DMS 273 (cell line): Measurements from ENCODE around the gene TP73.

ENCODE experiments used
- DNase-seq: peaks from one replicate; lab custom pipeline; 2025; ENCODE audit not compliant: unreplicated experiment; lab: John Stamatoyannopoulos, UW

Gene TP73

DNA sequence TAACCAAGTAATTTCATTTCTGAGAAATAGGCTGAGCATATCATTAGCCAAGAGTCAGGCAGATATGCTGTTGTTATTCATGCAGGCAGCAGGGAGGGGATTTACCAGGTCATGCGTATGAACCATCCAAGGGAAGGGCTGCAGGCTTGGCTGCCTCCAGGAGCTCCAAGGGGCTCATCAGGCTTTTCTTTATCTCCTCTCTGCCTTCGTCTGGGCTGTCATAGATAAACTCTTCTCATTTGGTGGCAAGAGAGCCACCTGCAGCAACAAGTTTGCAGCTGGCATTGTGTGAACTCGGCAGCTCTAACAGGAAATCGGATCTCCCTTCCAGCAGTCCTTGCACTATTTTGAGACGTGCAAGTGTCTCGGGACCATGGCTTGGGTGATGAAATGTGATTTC is 107.5 kb downstream of the TP73 start:
- no peak for DNase-seq

DNA sequence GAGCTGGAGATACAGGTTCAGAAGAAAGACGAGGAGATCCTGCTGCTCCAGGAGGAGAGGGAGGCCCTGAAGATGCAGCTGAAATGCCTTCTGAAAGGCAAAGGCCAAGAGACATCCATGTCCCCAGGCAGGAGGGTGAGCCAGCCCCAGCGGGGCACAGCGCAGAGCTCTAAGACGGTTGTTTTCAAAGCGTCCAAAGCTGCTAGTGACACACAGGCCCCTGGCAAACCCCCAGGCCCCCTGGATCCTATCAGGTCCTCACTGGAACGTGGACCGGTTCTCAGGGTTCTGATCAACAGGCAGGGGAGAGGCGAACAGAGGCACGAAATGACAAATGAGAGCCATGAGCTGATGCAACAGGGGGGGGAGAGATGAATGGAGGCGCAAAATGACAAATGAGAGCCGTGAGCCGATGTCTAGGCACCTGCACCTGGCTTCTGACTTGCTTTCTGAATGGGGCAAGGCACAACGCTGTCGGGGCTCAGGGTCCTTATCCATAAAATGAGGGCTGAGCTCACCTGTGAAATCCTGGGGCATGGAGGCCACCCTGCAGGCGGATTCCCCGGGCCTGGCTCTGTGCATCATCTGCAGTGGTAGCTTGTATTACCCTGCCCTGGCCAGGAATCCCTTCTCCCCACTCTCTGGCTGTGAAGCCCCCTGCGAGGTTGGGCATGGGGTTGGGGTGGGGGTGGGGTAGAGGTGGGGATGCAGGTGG is 109.1 kb downstream of the TP73 start:
- DNase-seq, result no peak

DNA sequence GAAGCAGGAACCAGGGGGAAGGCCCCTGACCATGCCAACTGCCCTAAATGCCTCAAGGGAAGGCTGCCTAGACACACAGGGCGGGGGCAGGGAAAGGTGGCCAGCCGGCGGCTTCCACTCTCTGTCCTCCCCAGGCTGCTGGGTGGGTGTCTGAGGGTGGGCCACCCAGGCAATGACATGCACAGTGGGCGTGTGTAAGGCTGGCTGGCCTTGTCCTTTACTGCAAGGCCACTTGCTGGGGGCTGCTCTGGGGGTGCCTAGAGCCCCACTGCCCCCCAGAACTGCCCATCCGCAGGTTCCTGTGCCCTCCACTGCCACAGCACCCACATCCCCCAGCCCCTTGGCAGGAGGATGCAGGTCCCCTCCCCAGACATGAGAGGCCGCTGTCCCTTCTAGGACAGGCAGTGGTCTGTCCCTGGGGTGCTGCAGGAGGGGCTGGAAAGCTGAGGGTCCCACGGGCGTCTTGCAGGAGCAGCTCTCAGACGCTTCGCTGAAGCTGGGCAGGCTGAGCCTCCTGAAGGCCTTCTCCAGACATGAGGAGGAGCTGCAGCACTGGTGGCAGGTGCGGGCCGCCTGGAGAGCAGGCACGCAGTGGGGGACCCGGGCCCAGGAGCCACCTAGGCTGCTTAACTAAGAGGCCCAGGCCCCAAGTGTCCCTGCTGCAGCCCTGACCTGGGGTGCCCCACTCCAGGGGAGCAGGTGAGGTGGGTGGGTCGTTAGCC is 110.0 kb downstream of the TP73 start:
- no peak for DNase-seq

DNA sequence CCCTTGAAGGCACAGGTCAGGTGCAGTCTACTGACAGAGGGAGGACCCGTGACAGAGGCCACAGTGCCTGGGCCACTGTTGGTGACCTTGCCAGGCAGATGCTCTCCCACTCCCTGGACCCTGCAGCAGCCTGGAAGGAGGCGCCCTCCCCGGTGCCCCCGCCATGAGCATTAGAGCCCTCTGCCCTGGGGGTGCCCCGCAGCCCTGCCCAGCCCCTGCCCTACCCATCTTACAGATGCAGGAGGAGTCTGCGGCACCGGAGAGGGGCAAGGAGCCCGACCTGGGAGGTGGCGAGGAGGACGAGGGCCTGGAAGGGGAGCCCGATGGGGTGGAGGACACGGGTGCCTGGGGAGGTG is 110.5 kb downstream of the TP73 start:
- DNase-seq, result no peak

DNA sequence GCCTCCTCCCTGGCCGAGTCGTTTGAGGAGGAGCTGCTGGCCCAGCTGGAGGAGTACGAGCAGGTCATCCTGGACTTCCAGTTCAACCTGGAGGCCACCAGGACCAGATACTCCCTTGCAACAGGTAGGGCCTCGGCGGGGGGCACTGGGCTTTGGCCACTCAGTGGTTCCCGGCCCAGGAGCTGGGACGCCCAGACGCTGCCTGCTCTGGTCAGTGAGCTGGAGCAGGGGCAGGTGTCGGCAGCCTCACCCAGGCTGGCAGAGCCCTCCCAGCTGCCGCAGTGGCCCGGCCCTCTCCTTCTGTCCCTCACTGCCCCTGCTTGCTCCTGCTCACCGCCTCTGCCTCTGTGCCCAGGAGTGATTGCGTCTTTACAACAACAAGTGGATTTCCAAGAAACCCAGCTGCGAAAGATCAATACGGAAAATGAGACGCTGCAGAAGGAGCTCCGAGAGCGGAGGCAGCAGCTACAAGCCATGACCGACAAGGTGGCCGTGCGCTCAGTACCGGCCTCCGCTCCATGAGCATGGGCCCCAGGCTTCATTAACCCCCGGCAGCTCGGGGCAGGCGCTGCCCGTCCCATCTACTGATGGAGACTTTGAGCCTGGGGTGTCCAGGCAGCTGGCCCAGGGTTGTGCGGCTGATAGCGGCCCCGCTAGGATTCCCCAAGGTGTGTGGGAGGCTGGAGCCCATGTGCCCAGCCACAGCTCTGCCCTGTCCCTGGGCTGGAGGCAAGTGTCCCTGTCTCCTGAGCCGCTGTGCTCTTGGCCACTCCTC is 111.2 kb downstream of the TP73 start:
- DNase-seq, result no peak

DNA sequence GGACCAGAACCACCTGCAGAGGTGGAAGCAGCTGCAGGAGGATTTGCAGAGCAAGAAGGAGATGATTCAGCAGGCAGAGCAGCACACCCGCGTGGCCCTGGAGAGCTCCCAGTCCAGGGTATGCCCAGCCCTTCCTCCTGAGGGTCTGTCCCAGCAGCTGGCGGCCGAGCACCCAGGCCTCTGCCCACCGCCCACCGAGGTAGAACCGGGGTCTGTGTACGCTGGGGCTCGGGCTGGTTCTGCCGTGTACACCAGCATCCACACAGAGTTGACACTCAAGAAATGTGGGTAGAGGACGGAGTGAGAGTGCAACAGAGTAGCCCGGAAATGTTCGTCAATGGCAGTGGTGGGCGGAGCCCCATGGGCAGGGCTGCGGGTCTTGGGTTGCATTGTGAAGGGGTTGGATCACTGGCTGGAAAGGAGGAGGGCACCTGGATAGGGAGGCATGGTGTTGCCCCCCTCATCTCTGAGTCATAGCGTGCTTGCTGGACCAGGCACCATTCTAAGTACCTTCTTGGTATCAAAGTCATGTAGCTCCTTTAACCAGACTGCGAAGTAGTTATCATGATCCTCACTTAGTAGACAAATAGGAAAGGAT is 115.1 kb downstream of the TP73 start:
- no peak for DNase-seq

DNA sequence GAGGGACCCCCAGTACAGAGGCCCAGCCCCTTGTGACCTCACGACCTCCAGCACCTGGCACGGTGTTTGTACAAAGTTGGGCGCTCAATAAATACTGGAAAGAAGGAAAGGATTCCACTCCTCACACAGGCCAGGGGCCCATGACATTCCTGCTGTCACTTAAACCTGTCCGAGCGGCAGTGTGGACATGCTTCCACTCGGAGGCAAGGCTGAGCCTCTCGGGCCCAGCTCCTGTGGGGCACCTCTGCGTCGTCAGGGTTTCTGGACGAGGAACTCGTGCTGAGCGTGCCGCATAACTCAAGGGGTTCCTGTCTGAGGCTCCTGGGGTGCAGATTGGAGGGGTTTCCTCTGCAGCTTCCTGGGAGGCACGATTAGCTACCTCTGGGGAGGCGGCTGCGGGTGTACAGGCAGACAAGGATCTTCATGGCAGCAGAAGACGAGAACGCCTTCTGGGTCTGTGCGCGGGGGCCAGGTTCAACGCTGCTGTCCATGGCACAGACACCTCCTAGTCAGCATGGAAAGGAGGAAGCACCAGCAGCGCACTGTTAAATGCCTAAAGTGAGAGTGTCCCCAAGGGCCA is 116.6 kb downstream of the TP73 start:
- DNase-seq, result no peak

DNA sequence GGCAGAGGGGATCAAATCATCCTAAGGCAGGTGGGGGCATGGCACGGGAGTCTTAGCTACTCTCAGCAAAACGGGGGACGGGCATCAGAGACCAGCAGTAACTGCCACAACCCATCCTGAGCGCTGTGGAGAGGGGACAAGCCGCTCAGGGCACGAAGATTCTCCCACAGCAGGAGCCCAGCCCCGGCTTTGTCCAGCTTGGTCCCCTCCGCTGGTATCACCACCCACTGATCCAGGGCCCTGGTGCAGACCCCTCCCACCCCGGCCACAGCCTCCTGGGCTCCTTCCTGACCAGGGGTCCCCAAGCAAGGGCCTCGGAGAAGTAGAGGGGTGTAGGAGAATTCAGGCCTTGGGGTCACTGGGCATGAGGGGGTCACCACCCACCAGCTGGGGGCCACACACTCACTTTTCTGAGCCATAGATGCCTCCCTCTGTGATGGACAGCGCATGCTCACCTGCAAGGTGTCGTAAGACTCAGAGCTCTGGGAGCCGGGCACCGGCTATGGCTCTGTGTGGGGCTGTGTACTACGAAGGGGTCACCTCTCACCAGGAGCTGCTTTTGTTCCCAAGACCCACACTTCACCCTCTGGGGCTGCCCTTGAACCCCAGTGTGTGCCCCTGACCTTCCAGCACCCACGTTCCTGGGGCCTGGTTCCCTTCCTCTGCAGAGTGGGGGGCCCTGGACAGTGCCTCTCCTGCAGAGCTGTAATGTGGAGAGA is 117.9 kb downstream of the TP73 start:
- DNase-seq, result no peak

- DNase-seq, result peak; percentile 29
Observed at GRCh38 chr1:3771108-3772026, 119.1 kb downstream of the TP73 start.

DNA sequence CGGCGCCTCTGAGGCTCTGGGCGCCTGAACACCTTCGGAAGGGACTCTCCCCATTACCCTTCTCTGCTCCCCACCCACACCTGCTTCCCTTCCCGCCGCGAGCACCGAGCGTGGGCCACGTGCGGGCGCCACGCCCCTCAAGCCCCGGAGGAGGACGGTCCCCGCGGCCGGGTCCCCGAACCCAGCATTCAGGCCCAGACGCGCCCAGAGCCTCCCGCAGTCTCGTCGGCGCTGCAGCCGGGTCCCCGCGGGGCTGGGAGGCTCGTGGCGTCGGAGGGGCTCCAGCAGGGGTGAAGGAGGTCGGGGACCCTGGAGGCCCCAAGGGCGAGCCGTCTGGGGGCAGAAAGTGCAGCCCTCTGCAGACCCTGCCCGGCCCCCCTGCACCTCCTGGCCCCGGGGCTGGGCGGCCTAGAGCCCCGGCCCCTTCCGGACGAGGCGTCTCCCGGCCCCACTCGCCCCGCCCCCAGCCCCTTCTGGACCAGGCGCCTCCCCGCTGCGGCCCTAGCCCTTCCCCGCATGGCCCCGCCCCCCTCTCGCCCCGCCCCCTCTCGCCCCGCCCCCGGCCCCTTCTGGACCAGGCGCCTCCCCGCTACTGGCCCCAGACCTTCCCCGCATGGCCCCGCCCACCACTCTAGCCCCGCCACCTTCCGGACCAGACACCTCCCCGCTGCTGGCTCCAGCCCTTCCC is 119.9 kb downstream of the TP73 start:
- peak; percentile 81 for DNase-seq

GRCh38 chr1:3772715-3773571 is 120.6 kb downstream of the TP73 start, which contains the start of gene SMIM1:
TSS of gene SMIM1 (plus strand) at chr1:3772749. CDS start at chr1:3775374, 2,625 bp downstream.
- peak; percentile 43 for DNase-seq

DNA sequence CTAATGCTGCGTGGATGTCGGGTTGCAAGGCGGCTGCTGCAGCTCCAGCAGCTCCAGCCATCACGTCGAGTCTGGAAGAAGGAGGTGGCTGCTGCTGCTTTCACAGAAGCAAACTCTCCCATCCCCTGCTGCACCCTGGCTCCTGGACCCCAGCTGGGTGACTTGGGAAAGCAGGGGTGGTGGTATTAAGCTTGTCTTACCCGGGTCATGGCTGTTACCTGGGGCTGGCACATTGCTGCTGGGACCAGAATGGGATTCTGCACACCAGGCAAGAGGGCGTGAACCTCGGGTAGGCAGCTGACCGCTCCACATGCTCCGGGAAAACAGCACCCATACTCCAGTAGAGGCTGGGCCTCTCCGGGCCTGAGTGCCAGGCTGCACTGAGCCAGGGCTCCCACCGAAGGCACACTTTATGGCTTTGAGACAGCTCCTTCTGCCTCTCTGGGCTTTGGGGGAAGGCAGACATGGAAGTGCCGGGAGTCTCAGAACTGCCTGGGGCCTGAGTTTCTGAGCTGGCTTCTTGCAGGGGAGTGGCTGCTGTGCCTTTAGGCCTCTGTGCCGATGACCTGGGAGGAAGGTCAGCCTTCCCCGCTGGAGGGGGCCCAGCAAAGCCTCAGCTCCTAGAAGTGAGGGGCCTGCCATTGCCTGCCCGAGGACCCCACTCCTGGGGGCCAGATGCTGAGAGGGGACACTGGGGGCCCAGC is 121.4 kb downstream of the TP73 start:
- DNase-seq, result peak; percentile 43

- peak; percentile 42 for DNase-seq
Observed at GRCh38 chr1:3774276-3774945, 122.1 kb downstream of the TP73 start.

GRCh38 chr1:3774946-3775489 is 122.7 kb downstream of the TP73 start:
- no peak for DNase-seq

GRCh38 chr1:3775490-3776230 is 123.3 kb downstream of the TP73 start:
- DNase-seq, result peak; percentile 91
